HG02938 (cell line): Measurements from ENCODE around the gene LSAMP.

Source experiments
- ATAC-seq: cut with Tn5 transposase; IDR thresholded peaks from one replicate; pipeline ENCODE4 v1.9.1; 2021; ENCODE audit warnings: mild to moderate bottlenecking, moderate library complexity; ENCODE audit not compliant: unreplicated experiment

The LSAMP gene

DNA sequence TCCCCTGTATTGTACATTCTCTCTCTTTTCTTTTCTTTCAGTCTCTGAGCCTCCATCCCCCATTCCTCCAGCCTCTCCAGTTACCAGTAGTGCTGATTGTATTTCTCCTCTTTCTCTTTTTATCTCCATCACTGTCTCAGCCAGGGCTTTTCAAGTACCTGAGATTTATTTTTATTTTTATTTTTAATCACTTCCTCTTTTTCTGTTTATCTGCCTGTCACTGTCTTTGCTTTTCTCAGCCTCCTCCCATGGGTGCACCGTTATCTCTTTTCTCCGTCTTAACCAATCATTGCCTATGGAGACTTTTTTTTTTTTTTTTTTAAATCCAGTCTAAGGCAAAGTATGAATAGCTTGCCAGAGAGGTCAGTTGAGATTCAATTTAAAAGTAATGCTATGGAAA, 462.7 kb downstream of the LSAMP start:
- no peak for ATAC-seq

DNA sequence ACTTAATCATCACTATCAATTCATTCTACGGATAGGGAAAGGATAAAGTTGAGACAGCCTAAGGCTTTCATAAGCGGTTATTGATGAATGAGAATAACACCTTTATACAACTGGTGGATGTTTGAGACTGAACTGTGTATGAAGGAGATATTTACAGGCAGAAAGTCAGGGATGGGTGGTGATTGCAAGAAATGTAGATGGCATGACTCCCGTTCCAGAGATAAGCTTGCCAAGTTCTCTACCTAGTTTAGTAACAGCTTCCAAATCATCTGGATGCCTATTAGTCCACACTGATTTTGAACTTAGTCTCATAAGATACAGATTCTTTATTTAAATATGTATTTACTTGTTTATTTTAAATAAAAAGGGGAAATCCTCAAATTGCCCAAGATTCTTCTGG, 463.2 kb downstream of the LSAMP start:
- ATAC-seq, result no peak

GRCh38 chr3:115980709-115981108, 464.6 kb downstream of the LSAMP start:
- ATAC-seq, result no peak

GRCh38 chr3:115977866-115978265, 467.4 kb downstream of the LSAMP start:
- ATAC-seq, result no peak

DNA sequence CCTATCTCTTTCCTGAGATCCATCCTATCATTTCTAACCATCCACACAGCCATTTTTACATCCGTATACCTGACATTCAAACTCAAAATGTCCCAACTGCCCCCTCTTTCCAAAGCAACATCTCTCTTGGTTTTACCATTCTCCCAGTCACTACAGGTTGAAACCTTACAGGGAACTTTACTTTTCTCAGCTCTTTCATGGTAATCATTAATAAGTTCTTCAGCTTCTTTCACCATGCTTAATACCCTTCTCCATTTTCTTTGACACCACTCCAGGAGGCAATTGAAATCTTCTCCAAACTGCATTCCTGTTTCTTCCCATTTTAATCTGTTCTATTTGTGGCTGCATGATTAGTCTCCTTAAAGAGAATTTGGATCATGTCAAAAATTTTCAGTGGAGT, 469.5 kb downstream of the LSAMP start:
- no peak for ATAC-seq

DNA sequence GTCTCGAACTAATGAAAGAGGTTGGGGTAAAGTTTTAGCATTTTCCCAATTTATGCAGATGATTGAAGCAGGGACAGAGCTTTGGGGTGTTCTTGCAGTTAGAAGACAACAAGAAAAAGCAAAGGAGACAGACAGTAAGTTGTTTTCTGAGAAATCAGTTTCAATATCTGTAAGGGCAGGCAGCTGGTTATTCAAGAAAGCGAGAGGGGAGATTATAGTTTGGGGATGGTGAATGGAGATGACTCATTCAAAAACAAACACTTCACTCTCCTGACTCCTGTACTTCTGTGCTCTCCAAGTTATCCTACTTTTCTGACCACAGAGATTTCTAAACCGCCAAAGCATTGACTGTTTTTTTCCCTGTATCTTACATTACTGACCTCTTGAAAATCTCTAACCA, 469.9 kb downstream of the LSAMP start:
- no peak for ATAC-seq

GRCh38 chr3:115974940-115975339, 470.3 kb downstream of the LSAMP start:
- ATAC-seq, result no peak

DNA sequence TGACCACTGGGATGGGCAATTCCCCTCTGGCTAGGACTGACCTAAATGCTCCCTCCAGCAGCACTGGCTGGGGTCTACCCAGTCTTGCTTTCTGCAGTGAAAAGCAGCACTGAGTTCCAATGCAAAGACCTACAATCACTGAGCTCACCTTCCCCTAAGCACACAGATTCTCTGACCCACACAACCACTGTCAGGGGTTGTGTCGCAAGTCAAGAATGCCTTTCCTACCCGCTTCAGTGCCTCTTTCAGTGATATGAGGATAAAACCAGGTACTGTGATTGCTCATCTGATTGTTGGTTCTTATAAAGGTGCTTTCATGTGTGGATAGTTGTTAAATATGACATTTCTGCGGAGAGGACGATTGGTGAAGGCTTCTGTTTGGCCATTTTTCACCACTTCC, 476.4 kb downstream of the LSAMP start:
- ATAC-seq, result no peak

DNA sequence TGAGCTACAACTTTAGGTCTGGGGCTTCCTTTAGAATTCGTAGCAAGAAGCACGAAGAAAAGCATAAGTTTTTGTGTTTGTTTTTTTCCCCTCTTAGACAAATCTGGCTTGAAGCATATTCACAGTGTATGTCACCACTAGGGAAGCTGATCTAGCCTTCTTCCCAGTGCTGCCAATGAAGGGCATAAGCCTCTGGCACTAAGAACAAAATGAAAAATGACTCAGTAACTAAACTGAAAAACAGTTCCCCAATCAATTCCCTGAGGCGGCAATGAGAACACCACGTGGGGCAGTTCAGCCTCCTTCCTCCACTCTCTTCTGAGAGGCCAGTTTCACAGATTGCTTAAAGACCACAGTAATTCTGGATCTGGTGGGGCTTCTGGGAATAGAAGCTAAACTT, 483.9 kb downstream of the LSAMP start:
- ATAC-seq, result no peak

- ATAC-seq, result no peak
Measured at GRCh38 chr3:115960799-115961198, 484.5 kb downstream of the LSAMP start.

- no peak for ATAC-seq
Measured at GRCh38 chr3:115958526-115958925, 486.8 kb downstream of the LSAMP start.

GRCh38 chr3:115947325-115947724, 498.0 kb downstream of the LSAMP start:
- no peak for ATAC-seq

GRCh38 chr3:115943579-115943978, 501.7 kb downstream of the LSAMP start:
- ATAC-seq, result no peak

DNA sequence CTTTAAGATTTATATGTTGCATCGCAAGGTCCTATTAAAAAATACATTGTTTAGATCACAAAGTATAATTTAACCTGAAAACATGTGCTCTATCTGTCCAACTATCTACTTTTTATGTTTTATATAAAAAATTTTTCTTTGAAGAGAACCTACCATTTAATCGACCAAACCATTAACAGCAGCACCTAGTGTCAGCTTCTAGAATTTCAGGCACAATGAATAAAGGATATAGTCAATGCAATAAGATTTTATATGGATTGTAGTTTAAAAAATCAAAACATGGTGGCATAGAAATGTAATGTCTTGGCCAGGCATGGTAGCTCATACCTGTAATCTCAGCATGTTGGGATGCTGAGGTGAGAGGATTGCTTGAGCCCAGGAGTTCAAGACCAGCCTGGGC, 508.2 kb downstream of the LSAMP start:
- ATAC-seq, result peak; percentile 52

GRCh38 chr3:115932807-115933206, 512.5 kb downstream of the LSAMP start:
- no peak for ATAC-seq

- ATAC-seq, result no peak
Measured at GRCh38 chr3:115931581-115931980, 513.7 kb downstream of the LSAMP start.

DNA sequence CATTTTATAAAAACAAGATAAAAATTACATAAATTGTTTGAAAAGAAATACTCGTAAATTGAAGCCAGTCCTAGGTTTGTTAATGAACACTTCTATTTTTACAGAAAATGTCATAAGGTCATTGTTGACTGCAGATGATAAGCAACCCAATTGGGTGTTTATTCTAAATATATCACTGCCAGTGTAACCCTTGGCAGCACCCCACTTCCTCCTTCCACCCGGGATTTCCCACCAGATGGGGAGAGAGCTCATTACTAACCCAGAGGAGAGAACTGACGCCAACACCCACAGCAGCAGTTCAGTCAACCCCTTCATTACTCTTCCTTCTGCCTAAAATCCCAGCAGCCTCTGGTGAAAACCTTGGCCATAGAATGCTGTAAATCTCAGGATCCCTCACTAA, 514.4 kb downstream of the LSAMP start:
- no peak for ATAC-seq

DNA sequence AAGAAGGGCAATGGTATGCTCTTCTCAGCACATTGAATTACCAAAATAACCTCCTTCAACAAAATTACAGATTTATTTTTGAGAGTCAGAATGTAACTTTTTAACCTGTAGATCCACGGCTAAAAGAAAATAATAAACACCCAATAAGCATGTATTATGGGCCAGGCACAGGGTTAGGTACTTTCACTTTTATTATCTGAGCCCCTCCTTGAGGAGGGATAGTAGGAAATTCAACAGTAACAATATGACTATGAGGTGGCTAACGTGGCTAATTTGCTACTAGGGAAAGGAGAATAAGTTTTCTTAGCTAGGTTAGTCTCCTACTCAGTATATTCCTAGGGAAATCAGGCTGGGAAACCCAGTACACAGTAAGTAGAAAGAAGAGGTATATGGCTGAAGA, 515.1 kb downstream of the LSAMP start:
- ATAC-seq, result no peak

DNA sequence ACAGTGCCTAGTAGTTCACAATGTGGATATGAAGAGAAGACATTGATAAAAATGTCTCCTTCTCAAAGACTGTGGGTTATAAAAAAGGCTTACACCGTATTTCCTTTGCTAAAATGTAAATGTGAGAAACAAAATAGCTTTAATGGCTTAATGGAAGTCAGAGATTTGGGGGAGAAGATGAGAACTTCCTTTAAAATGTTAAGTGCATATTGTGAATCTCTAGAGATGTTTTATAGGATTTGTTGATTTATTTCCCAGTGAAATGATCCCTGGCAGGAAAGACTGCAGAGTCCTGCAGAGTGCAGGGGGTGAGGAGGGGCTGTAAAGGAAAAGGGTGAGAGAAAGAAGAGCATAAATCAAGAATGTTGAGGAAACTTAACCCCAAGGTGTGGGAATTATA, 516.9 kb downstream of the LSAMP start:
- ATAC-seq, result no peak

DNA sequence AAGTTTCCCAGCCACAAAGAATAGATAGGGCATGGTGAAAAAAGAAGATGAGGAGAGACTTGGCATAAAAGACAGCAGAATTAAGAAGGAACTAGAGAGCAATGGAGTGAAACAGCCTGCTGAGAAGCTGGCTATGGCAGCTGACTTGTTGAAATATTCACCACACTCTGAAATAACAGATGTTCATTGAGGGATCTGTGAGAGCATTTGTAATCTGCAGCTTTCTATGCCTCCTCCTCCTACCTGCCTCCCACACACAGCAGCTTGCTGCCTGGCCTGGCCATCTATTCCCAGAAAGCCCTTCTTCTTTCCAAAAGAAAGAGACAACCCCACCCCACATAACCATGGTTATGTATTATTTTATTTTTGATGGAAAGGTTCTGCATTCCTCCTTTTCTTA, 518.1 kb downstream of the LSAMP start:
- no peak for ATAC-seq

DNA sequence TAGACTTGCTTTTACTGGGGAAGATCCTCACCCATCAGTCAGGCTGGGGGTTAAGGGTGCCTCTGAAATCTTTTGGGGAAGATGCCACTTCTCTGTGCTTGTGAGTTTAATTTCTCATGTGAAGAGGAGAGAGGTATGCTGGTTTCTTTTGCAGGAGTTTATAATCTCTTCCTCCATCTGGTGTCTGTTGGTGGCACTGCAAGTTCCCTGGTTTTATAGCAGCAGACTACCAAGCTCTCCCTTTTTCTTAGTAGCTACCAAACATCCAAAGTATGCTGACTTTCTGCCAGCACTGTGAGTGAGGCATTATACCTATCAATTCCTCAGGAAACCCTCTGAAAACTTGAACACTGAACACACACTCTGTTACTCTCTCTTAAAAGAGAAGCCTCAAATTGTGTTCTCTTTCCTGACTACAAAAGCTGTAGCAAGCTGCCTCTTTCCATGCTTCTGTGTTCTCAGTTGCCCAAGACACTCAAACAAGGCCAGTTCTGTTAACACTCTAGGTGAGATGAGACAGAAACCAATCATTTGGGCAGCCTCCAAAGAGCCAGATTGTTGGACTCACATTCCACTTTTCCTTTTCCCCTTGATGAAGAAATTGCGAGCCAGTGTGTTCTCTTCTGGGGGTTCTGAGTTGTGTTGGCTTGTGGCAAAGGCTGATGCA, 522.5 kb downstream of the LSAMP start:
- peak; percentile 64 for ATAC-seq

GRCh38 chr3:115921711-115922110, 523.6 kb downstream of the LSAMP start:
- no peak for ATAC-seq

GRCh38 chr3:115918900-115919299, 526.4 kb downstream of the LSAMP start:
- ATAC-seq, result no peak
